Activated T-helper 2 cell treated with anti-CD3 and anti-CD28 coated beads, Interferon-gamma antibody, Interleukin-2, Interleukin-4, amounts not matched to agents 10 μg/mL and 5 μg/mL and 100 μg/mL, durations not matched to agents 14 hours and 24 hours and 36 hours (primary cell): ENCODE measurements around the gene C9orf57. TPM values are rescaled to one million over a fixed set of nuclear protein-coding genes. Genes with fewer than 3 reads are reported as not detected.

ENCODE experiments used
- DNase-seq: peaks from one replicate; pipeline ENCODE4 v3.0.0; 2021; ENCODE audit warnings: low spot score
- H3K27ac Mint-ChIP-seq: one replicate; pipeline ENCODE4 v1.8.0; 2021; ENCODE audit warnings: mixed read lengths
- H3K27me3 Mint-ChIP-seq: one replicate; pipeline ENCODE4 v1.8.0; 2021; ENCODE audit warnings: low read depth, mixed read lengths
- H3K36me3 Mint-ChIP-seq: one replicate; pipeline ENCODE4 v1.8.0; 2021; ENCODE audit warnings: low read depth, mixed read lengths
- H3K4me1 Mint-ChIP-seq: one replicate; pipeline ENCODE4 v1.8.0; 2021; ENCODE audit warnings: low read depth, mixed read lengths
- H3K4me3 Mint-ChIP-seq: one replicate; pipeline ENCODE4 v1.8.0; 2021; ENCODE audit warnings: low read depth, mild to moderate bottlenecking, moderate library complexity, mixed read lengths
- H3K9me3 Mint-ChIP-seq: one replicate; pipeline ENCODE4 v1.8.0; 2021; ENCODE audit warnings: mixed read lengths
- intact Hi-C: fragments of 100-400 bp; cut with micrococcal nuclease; formaldehyde crosslinking; loops from one replicate; pipeline ENCODE4 v1.15.1; 2023
- total RNA-seq: library from RNA; stranded (reverse); gene quantifications from 2 replicates; pipeline ENCODE4 v1.2.3, GENCODE V29; 2022

C9orf57 gene
- total RNA-seq, 1 donor from 2014 or later = not detected

GRCh38 chr9:72042928-72043327 lies 17.5 kb downstream of the C9orf57 start:
- DNase-seq = no peak
- H3K9me3 Mint-ChIP-seq = no peaks in the 10 kb centered on the region
- intact Hi-C loops = loop anchor here (10.0 kb wide), 1 partner anchor 142 kb away; no protein-coding TSS in a partner anchor
- H3K27me3 Mint-ChIP-seq = peaks cover 15% of the 10 kb centered on the region
- H3K27ac Mint-ChIP-seq = no peak overlapping the region
- peaks cover 4% of the 10 kb centered on the region for H3K4me1 Mint-ChIP-seq
- H3K4me3 Mint-ChIP-seq = no peak overlapping the region
- no peaks in the 10 kb centered on the region for H3K36me3 Mint-ChIP-seq

- H3K36me3 Mint-ChIP-seq = no peaks in the 10 kb centered on the region
- intact Hi-C loops = loop anchor here (10.0 kb wide), 1 partner anchor 143 kb away; no protein-coding TSS in a partner anchor
- no peak for DNase-seq
- no peaks in the 10 kb centered on the region for H3K9me3 Mint-ChIP-seq
- H3K27me3 Mint-ChIP-seq = peaks cover 15% of the 10 kb centered on the region
- H3K4me1 Mint-ChIP-seq = peaks cover 4% of the 10 kb centered on the region
- no peak overlapping the region for H3K27ac Mint-ChIP-seq
- no peak overlapping the region for H3K4me3 Mint-ChIP-seq
Observed at GRCh38 chr9:72041775-72042194, 18.6 kb downstream of the C9orf57 start.

- Mint-ChIP-seq H3K4me1 (peaks cover 4% of the 10 kb centered on the region), H3K9me3 (no peaks in the 10 kb centered on the region), H3K4me3 (no peak overlapping the region), H3K36me3 (no peaks in the 10 kb centered on the region), H3K27me3 (peaks cover 15% of the 10 kb centered on the region), H3K27ac (no peak overlapping the region)
- intact Hi-C loops = loop anchor here (10.0 kb wide), 1 partner anchor 143 kb away; no protein-coding TSS in a partner anchor
- DNase-seq = no peak
Observed at GRCh38 chr9:72041369-72041768, 19.0 kb downstream of the C9orf57 start.

- no peak for DNase-seq
- Mint-ChIP-seq H3K27ac (no peak overlapping the region), H3K9me3 (no peaks in the 10 kb centered on the region), H3K4me1 (peaks cover 4% of the 10 kb centered on the region), H3K4me3 (no peak overlapping the region), H3K27me3 (peaks cover 15% of the 10 kb centered on the region), H3K36me3 (no peaks in the 10 kb centered on the region)
- intact Hi-C loops = loop anchor here (1.0 kb wide), 1 partner anchor 233 kb away; no protein-coding TSS in a partner anchor
Observed at GRCh38 chr9:72039532-72039931, 20.9 kb downstream of the C9orf57 start.

- intact Hi-C loops = loop anchor here (1.0 kb wide), 1 partner anchor 233 kb away; no protein-coding TSS in a partner anchor
- Mint-ChIP-seq H3K9me3 (no peaks in the 10 kb centered on the region), H3K27me3 (peaks cover 15% of the 10 kb centered on the region), H3K36me3 (no peaks in the 10 kb centered on the region), H3K27ac (no peak overlapping the region), H3K4me1 (peaks cover 4% of the 10 kb centered on the region), H3K4me3 (no peak overlapping the region)
- peak; percentile 40 for DNase-seq
Observed at GRCh38 chr9:72038890-72039410, 21.5 kb downstream of the C9orf57 start.

GRCh38 chr9:72038408-72038807 lies 22.0 kb downstream of the C9orf57 start:
- intact Hi-C loops = no loop called here
- Mint-ChIP-seq H3K4me1 (peaks cover 4% of the 10 kb centered on the region), H3K36me3 (no peaks in the 10 kb centered on the region), H3K27me3 (peaks cover 15% of the 10 kb centered on the region), H3K27ac (no peak overlapping the region), H3K9me3 (no peaks in the 10 kb centered on the region), H3K4me3 (no peak overlapping the region)
- DNase-seq = no peak

- Mint-ChIP-seq H3K36me3 (no peaks in the 10 kb centered on the region), H3K4me1 (peaks cover 4% of the 10 kb centered on the region), H3K4me3 (no peak overlapping the region), H3K27ac (no peak overlapping the region), H3K27me3 (peaks cover 13% of the 10 kb centered on the region), H3K9me3 (no peaks in the 10 kb centered on the region)
- no peak for DNase-seq
- intact Hi-C loops = no loop called here
Observed at GRCh38 chr9:72037571-72037970, 22.8 kb downstream of the C9orf57 start.

GRCh38 chr9:72030767-72031166 lies 29.6 kb downstream of the C9orf57 start:
- H3K27ac Mint-ChIP-seq = no peak overlapping the region
- no peaks in the 10 kb centered on the region for H3K27me3 Mint-ChIP-seq
- intact Hi-C loops = no loop called here
- DNase-seq = no peak
- no peak overlapping the region for H3K4me3 Mint-ChIP-seq
- H3K4me1 Mint-ChIP-seq = peaks cover 3% of the 10 kb centered on the region
- H3K9me3 Mint-ChIP-seq = peaks cover 4% of the 10 kb centered on the region
- H3K36me3 Mint-ChIP-seq = no peaks in the 10 kb centered on the region

GRCh38 chr9:72029986-72030385 lies 30.4 kb downstream of the C9orf57 start:
- Mint-ChIP-seq H3K27me3 (no peaks in the 10 kb centered on the region), H3K27ac (no peak overlapping the region), H3K4me3 (no peak overlapping the region), H3K9me3 (peaks cover 4% of the 10 kb centered on the region), H3K4me1 (peaks cover 6% of the 10 kb centered on the region), H3K36me3 (no peaks in the 10 kb centered on the region)
- no peak for DNase-seq
- intact Hi-C loops = loop anchor here (10.0 kb wide), 1 partner anchor 425 kb away; no protein-coding TSS in a partner anchor

GRCh38 chr9:72025906-72026305 lies 34.5 kb downstream of the C9orf57 start:
- no peaks in the 10 kb centered on the region for H3K36me3 Mint-ChIP-seq
- DNase-seq = no peak
- peaks cover 4% of the 10 kb centered on the region for H3K9me3 Mint-ChIP-seq
- H3K4me3 Mint-ChIP-seq = no peak overlapping the region
- H3K27ac Mint-ChIP-seq = no peak overlapping the region
- intact Hi-C loops = loop anchor here (1.0 to 10.0 kb wide), 2 partner anchors 219 to 421 kb away; no protein-coding TSS in a partner anchor
- H3K27me3 Mint-ChIP-seq = no peaks in the 10 kb centered on the region
- peaks cover 8% of the 10 kb centered on the region for H3K4me1 Mint-ChIP-seq

GRCh38 chr9:72023596-72023995 lies 36.8 kb downstream of the C9orf57 start:
- Mint-ChIP-seq H3K36me3 (no peaks in the 10 kb centered on the region), H3K27ac (no peak overlapping the region), H3K4me3 (no peak overlapping the region), H3K4me1 (peaks cover 8% of the 10 kb centered on the region), H3K9me3 (no peaks in the 10 kb centered on the region), H3K27me3 (peaks cover 2% of the 10 kb centered on the region)
- DNase-seq = no peak
- intact Hi-C loops = loop anchor here (5.0 to 10.0 kb wide), 2 partner anchors 201 to 419 kb away; no protein-coding TSS in a partner anchor

GRCh38 chr9:72022841-72023240 lies 37.6 kb downstream of the C9orf57 start:
- no peak overlapping the region for H3K4me3 Mint-ChIP-seq
- no peak overlapping the region for H3K27ac Mint-ChIP-seq
- DNase-seq = no peak
- H3K4me1 Mint-ChIP-seq = peaks cover 8% of the 10 kb centered on the region
- peaks cover 5% of the 10 kb centered on the region for H3K27me3 Mint-ChIP-seq
- no peaks in the 10 kb centered on the region for H3K36me3 Mint-ChIP-seq
- intact Hi-C loops = loop anchor here (5.0 to 10.0 kb wide), 2 partner anchors 201 to 418 kb away; no protein-coding TSS in a partner anchor
- H3K9me3 Mint-ChIP-seq = no peaks in the 10 kb centered on the region

GRCh38 chr9:72013292-72013760 lies 47.1 kb downstream of the C9orf57 start:
- Mint-ChIP-seq H3K36me3 (no peaks in the 10 kb centered on the region), H3K9me3 (no peaks in the 10 kb centered on the region), H3K4me1 (peaks cover 12% of the 10 kb centered on the region), H3K27me3 (peaks cover 4% of the 10 kb centered on the region), H3K27ac (no peak overlapping the region), H3K4me3 (no peak overlapping the region)
- no peak for DNase-seq
- intact Hi-C loops = no loop called here
